Activated naive CD4-positive, alpha-beta T cell treated with Interleukin-2 at 50 U/mL for 16 hours (primary cell): ENCODE measurements around the gene ANKRD11.

Experiments
- DNase-seq: peaks from one replicate; pipeline ENCODE4 v3.0.0-alpha.2; 2020

ANKRD11 gene

DNA sequence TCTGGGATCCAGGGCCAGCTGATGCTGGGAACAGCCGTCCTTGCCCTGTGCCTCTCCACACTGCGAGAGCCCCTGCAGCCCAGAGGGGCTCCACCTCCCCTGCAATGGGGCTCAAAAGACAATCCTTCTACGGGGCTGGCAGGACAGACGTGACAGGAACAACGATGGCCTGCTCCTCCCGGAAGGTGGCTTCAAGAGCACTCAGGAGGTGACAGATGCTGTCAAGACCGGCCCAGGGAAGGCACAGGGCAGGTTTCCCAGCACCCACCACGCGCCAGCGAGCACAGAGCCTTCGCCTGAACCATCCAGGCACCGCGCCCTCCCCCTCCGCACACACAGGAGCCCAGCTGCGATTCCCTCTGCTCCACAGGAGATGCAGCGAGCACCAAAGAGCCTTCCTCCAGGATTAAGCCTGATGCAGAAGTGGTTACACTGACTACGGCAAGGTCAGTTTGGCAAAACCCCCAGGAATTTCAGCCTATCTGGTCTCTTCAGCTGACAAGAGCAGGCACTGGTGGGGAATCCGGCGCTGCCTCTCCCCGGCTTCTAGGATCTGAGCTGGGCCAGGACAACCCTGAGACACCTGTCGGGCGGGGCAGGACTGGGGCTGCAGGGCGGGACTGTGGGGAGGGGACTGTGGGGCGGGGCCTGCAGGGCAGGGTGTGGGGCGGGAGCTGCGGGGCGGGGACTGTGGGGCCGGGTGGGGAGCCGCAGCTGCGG lies 169.4 kb downstream of the ANKRD11 start:
- DNase-seq = no peak

- peak; percentile 58 for DNase-seq
These were observed 170.2 kb downstream of the ANKRD11 start for GRCh38 chr16:89319886-89320781.

- no peak for DNase-seq
These were observed 170.8 kb downstream of the ANKRD11 start for GRCh38 chr16:89319631-89319885.

GRCh38 chr16:89318871-89319630 lies 171.3 kb downstream of the ANKRD11 start:
- no peak for DNase-seq

GRCh38 chr16:89318430-89318758 lies 172.0 kb downstream of the ANKRD11 start:
- DNase-seq = no peak

DNA sequence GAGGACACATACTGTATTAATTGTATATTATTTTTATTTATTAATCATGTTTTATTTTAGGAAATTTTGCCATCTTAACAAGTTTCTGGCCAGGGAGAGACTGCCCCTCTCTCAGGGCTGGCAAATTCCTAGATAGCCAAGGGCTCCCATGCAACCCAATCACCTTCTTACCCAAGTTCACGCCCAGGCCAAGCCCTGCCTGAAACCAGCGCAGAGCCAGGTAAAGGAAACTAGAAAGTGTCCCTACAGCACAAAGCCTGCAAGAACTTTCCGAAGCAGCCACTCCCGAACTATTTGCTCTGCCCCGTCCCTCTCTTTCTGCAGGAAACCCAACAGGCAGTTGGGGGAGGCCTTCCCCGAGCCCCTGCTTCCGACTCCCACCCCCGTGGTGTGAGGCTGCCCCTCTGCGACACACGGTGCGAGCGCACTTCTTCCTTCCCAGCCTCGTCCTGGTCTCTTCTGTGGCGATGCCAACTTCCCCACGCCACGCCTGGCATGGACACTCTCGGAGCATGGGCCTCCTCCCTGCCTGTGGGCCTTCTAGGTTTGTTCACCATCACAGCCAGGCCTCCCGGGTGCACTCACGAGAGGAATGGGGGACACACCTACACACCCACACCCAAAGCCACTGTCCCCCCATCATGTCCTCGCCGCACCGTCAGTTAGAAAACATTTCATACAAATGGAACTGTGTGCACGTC lies 172.5 kb downstream of the ANKRD11 start:
- DNase-seq = no peak

- no peak for DNase-seq
These were observed 173.2 kb downstream of the ANKRD11 start for GRCh38 chr16:89317101-89317671.

- no peak for DNase-seq
These were observed 173.7 kb downstream of the ANKRD11 start for GRCh38 chr16:89316701-89317100.

- peak; percentile 76 for DNase-seq
These were observed 174.4 kb downstream of the ANKRD11 start for GRCh38 chr16:89315791-89316581.

DNA sequence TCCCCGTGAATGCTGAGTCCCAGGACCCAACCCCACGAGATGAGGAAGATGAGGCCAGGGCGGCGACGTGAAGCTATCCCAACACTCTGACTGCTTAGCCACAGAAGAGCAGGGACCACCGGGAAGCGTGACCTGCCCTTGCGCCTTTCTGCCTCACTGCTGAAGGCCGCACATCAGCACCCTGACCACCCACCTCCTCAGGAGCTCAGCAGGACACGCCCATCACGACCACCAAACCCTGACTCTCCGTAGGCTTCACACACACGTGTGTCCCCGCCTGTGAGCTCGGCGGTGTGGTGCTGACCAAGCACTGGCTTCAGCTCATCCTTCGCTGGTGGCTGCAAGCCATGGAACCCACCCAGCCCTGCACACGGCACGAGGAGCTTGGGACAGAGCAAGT lies 175.1 kb downstream of the ANKRD11 start:
- DNase-seq = no peak

DNA sequence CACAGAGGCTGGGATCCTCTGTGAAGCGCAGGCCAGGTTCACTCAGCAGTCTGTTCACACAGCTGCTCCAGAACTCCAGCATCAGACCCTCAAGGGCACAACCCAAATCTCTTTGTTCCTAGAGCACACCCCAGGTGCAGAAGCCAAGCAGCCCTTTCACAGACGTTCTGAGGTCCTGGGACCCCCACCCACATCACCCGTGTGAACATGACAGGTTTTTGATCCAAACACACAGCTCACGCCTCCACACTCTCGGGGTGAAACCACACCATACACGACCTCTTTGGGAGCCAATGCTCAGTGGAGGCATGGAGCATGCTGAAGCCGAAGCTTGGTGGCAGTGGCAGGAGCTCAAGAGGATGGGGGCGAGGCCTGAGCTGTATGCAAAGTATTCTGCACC lies 175.5 kb downstream of the ANKRD11 start:
- DNase-seq = no peak

- peak; percentile 50 for DNase-seq
These were observed 176.0 kb downstream of the ANKRD11 start for GRCh38 chr16:89314357-89314756.

DNA sequence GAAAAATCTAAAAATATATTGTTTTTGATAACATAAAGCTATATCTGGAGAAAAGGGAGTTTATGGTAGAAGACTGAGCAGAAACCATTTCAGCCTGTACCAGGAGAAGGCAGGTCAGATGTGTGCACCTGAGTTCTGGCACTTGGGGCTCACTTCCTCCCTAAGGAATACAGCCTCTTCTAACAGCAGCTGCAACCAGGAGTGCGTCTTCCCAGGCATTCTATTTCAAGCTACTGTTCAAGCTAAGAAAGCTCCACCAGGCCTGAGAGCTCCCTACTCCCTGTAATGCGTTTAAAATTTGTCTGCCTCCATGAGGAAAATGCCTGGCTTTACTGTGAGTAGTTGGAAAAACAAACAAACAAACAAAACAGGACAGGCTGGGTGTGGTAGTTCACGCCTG lies 176.8 kb downstream of the ANKRD11 start:
- DNase-seq = no peak

- no peak for DNase-seq
These were observed 177.6 kb downstream of the ANKRD11 start for GRCh38 chr16:89312598-89313299.

DNA sequence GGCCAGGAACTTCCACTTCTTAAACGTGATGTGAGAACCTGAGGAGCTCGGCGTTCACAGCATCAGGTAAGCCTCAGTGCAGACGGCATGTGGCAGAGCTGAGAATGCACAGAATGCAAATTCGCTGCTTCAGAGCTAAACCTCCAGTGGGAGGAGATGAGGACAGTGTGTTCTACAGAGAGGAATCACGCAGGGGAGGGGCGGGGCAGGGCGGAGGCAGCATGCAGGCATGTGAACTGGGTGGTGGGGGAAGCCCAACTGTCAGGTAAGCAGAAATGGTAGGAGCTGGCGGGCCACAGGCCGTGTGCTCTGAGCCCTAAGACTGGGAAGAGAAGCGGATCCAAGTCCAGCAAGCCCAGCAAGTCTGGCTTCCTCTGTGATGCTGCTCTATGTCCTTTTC lies 178.2 kb downstream of the ANKRD11 start:
- DNase-seq = no peak

GRCh38 chr16:89311636-89312035 lies 178.7 kb downstream of the ANKRD11 start:
- no peak for DNase-seq

- no peak for DNase-seq
These were observed 180.8 kb downstream of the ANKRD11 start for GRCh38 chr16:89309438-89310122.

GRCh38 chr16:89308391-89309333 lies 181.7 kb downstream of the ANKRD11 start:
- DNase-seq = peak; percentile 31

- no peak for DNase-seq
These were observed 182.9 kb downstream of the ANKRD11 start for GRCh38 chr16:89307421-89307805.
